ENCODE data around the gene AGA.

DNA sequence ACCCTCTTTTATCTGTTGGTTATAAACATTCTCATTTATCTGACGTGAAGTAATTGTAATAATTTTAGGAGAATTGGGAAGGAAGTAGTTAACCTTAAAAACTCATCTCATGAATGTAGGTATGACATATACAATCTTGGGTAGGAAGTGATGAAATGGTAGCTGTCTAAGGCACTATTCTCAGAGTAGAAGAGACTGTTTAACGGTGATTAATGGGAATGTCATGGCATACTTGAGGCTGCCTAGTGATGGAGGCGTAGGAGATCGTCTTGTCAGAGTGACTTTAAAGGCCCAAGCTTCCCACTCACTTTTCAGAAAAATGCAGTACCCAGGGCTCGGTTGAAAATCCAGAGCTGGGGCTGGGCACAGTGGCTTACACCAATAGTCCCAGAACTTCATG lies 19.4 kb upstream of the AGA start:
- TF ChIP-seq POLR2A (IDR thresholded peaks at IDR 0.05; ENCODE audit: low read length): no peak
- no peak for TF ChIP-seq GATA1 (IDR thresholded peaks at IDR 0.05; ENCODE audit: low read depth, low read length)

Measured in erythroblast (primary cell).